ENCODE measurements around the gene MAGEA3.
"Not testable (repeated sequence)": the region's sequence is repeated elsewhere in the genome, so short reads cannot be mapped to it uniquely, and the experiment has no call there.

The MAGEA3 gene

DNA sequence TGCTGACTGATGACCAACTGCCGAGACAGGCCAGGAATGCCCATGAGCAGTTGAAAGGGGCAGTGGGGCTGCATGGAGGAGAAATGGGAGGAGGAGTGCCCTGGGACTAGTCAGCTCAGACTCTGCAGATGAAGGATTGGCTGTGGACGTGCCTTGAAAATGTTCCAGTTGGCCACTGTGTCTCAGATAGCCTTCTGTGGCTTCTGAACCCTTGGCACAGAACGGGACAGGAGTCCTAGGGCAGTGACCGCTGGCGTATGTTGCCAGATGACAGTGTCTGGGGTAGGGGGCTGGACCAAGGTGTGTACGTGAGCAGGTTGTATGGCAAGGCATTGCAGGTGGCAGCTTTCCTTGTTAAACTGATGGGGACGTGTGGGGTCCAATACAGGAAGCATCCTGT lies 7.9 kb downstream of the MAGEA3 start:
- H3K4me1 ChIP-seq (ENCODE audit: control insufficient read depth, insufficient read depth, low read length); H3K4me2 ChIP-seq (ENCODE audit: low read length); H3K9ac ChIP-seq (ENCODE audit: low read depth, low read length); H3K36me3 ChIP-seq (ENCODE audit: insufficient read depth, low read length); H3K27me3 ChIP-seq (ENCODE audit: control insufficient read depth, insufficient read depth, low read length); H3K9me3 ChIP-seq (replicated peaks; ENCODE audit: low read length); H3K4me3 ChIP-seq (ENCODE audit: low read length): not testable (repeated sequence)

GRCh38 chrX:152709173-152709572 lies 10.6 kb downstream of the MAGEA3 start, which contains the start of gene CSAG2:
CSAG2 (minus strand) TSS chrX:152709273; CDS start chrX:152709112, 161 bp downstream.
- H3K9ac ChIP-seq (ENCODE audit: low read depth, low read length); H3K9me3 ChIP-seq (replicated peaks; ENCODE audit: low read length); H3K4me1 ChIP-seq (ENCODE audit: control insufficient read depth, insufficient read depth, low read length); H3K36me3 ChIP-seq (ENCODE audit: insufficient read depth, low read length); H3K4me2 ChIP-seq (ENCODE audit: low read length); H3K4me3 ChIP-seq (ENCODE audit: low read length); H3K27me3 ChIP-seq (ENCODE audit: control insufficient read depth, insufficient read depth, low read length): not testable (repeated sequence)

DNA sequence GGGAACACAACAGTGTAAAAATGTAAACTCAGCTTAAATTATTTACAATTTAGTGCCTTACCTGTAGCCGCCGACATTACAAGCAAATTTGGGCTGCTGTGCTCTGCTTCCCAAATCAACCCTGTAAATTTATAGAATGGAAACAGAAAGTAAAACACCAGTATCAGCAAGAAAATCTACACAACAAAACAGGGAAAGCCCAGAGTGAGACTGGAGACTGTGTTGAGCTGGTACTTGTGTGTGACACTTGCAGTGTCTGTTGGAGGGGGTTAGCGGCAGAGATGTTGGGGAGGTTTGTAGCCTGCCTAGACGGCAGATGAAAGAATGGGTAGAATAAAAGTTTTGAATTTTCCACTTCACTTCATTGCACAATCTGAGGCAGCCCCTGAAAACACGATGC lies 14.6 kb downstream of the MAGEA3 start:
- H3K4me2 ChIP-seq (ENCODE audit: low read length); H3K9me3 ChIP-seq (replicated peaks; ENCODE audit: low read length); H3K4me3 ChIP-seq (ENCODE audit: low read length); H3K9ac ChIP-seq (ENCODE audit: low read depth, low read length); H3K27me3 ChIP-seq (ENCODE audit: control insufficient read depth, insufficient read depth, low read length); H3K4me1 ChIP-seq (ENCODE audit: control insufficient read depth, insufficient read depth, low read length); H3K36me3 ChIP-seq (ENCODE audit: insufficient read depth, low read length): not testable (repeated sequence)

GRCh38 chrX:152713815-152714787 lies 15.5 kb downstream of the MAGEA3 start, which contains the start of gene MAGEA2B:
MAGEA2B (plus strand) TSS chrX:152714628; CDS start chrX:152717107, 2,479 bp downstream.
- H3K9me3 ChIP-seq (replicated peaks; ENCODE audit: low read length); H3K4me1 ChIP-seq (ENCODE audit: control insufficient read depth, insufficient read depth, low read length); H3K4me3 ChIP-seq (ENCODE audit: low read length); H3K4me2 ChIP-seq (ENCODE audit: low read length); H3K27me3 ChIP-seq (ENCODE audit: control insufficient read depth, insufficient read depth, low read length); H3K36me3 ChIP-seq (ENCODE audit: insufficient read depth, low read length); H3K9ac ChIP-seq (ENCODE audit: low read depth, low read length): not testable (repeated sequence)

GRCh38 chrX:152725409-152725808 lies 26.8 kb downstream of the MAGEA3 start:
- H3K27me3 ChIP-seq (ENCODE audit: control insufficient read depth, insufficient read depth, low read length) = no peaks in the 10 kb centered on the region
- H3K9ac ChIP-seq (ENCODE audit: low read depth, low read length) = no peak overlapping the region
- no peaks in the 10 kb centered on the region for H3K36me3 ChIP-seq (ENCODE audit: insufficient read depth, low read length)
- no peaks in the 10 kb centered on the region for H3K4me1 ChIP-seq (ENCODE audit: control insufficient read depth, insufficient read depth, low read length)
- no peak overlapping the region for H3K4me2 ChIP-seq (ENCODE audit: low read length)
- H3K9me3 ChIP-seq (replicated peaks; ENCODE audit: low read length) = no peaks in the 10 kb centered on the region
- no peak overlapping the region for H3K4me3 ChIP-seq (ENCODE audit: low read length)

DNA sequence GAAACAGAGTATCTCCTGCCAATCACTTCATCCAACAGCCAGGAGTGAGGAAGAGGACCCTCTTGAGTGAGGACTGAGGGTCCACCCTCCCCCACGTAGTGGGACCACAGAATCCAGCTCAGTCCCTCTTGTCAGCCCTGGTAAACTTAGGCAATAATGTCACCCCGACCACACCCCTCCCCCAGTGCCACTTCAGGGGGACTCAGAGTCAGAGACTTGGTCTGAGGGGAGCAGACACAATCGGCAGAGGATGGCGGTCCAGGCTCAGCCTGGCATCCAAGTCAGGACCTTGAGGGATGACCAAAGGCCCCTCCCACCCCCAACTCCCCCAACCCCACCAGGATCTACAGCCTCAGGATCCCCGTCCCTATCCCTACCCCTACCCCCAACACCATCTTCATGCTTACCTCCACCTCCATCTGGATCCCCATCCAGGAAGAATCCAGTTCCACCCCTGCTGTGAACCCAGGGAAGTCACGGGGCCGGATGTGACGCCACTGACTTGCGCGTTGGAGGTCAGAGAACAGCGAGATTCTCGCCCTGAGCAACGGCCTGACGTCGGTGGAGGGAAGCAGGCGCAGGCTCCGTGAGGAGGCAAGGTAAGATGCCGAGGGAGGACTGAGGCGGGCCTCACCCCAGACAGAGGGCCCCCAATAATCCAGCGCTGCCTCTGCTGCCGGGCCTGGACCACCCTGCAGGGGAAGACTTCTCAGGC lies 34.8 kb downstream of the MAGEA3 start, which contains the start of the genes CSAG1 and MAGEA12:
TSS of gene CSAG1 (minus strand) at position 461 of the 715 bp plus-strand sequence. CDS start 1,261 bp downstream, outside the sequence.
TSS of gene MAGEA12 (plus strand) at position 497 of the 715 bp plus-strand sequence. CDS start 2,405 bp downstream, outside the sequence.
- Histone ChIP-seq H3K27me3 (ENCODE audit: control insufficient read depth, insufficient read depth, low read length) (no peaks in the 10 kb centered on the region), H3K36me3 (ENCODE audit: insufficient read depth, low read length) (no peaks in the 10 kb centered on the region), H3K9ac (ENCODE audit: low read depth, low read length) (no peak within 1 kb of the TSS), H3K9me3 (replicated peaks; ENCODE audit: low read length) (no peaks in the 10 kb centered on the region), H3K4me1 (ENCODE audit: control insufficient read depth, insufficient read depth, low read length) (no peaks in the 10 kb centered on the region), H3K4me2 (ENCODE audit: low read length) (no peak within 1 kb of the TSS), H3K4me3 (ENCODE audit: low read length) (no peak within 1 kb of the TSS)

DNA sequence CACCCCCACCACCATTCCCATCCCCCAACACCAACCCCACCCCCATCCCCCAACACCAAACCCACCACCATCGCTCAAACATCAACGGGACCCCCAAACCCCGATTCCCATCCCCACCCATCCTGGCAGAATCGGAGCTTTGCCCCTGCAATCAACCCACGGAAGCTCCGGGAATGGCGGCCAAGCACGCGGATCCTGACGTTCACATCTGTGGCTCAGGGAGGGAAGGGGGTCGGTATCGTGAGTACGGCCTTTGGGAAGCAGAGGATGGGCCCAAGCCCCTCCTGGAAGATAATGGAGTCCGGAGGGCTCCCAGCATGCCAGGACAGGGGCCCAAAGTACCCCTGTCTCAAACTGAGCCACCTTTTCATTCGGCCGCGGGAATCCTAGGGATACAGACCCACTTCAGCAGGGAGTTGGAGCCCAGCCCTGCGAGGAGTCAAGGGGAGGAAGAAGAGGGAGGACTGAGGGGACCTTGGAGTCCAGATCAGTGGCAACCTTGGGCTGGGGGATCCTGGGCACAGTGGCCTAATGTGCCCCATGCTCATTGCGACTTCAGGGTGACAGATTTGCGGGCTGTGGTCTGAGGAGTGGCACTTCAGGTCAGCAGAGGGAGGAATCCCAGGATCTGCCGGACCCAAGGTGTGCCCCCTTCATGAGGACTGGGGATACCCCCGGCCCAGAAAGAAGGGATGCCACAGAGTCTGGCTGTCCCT lies 35.7 kb downstream of the MAGEA3 start:
- H3K4me1 ChIP-seq (ENCODE audit: control insufficient read depth, insufficient read depth, low read length); H3K4me3 ChIP-seq (ENCODE audit: low read length); H3K36me3 ChIP-seq (ENCODE audit: insufficient read depth, low read length); H3K27me3 ChIP-seq (ENCODE audit: control insufficient read depth, insufficient read depth, low read length); H3K9ac ChIP-seq (ENCODE audit: low read depth, low read length); H3K9me3 ChIP-seq (replicated peaks; ENCODE audit: low read length); H3K4me2 ChIP-seq (ENCODE audit: low read length): not testable (repeated sequence)

DNA sequence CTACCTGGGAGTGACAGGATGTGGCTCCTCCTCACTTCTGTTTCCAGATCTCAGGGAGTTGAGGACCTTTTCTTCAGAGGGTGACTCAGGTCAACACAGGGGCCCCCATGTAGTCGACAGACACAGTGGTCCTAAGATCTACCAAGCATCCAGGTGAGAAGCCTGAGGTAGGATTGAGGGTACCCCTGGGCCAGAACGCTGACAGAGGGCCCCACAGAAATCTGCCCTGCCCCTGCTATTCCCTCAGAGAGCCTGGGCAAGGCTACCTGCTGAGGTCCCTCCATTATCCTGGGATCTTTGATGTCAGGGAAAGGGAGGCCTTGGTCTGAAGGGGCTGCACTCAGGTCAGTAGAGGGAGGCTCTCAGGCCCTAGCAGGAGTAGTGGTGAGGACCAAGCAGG lies 36.5 kb downstream of the MAGEA3 start:
- Histone ChIP-seq H3K27me3 (ENCODE audit: control insufficient read depth, insufficient read depth, low read length) (no peaks in the 10 kb centered on the region), H3K4me1 (ENCODE audit: control insufficient read depth, insufficient read depth, low read length) (no peaks in the 10 kb centered on the region), H3K4me2 (ENCODE audit: low read length) (no peak overlapping the region), H3K9me3 (replicated peaks; ENCODE audit: low read length) (no peaks in the 10 kb centered on the region), H3K4me3 (ENCODE audit: low read length) (no peak overlapping the region), H3K36me3 (ENCODE audit: insufficient read depth, low read length) (no peaks in the 10 kb centered on the region), H3K9ac (ENCODE audit: low read depth, low read length) (no peak overlapping the region)

- H3K9ac ChIP-seq (ENCODE audit: low read depth, low read length) = no peak overlapping the region
- H3K4me2 ChIP-seq (ENCODE audit: low read length) = no peak overlapping the region
- H3K36me3 ChIP-seq (ENCODE audit: insufficient read depth, low read length) = no peaks in the 10 kb centered on the region
- no peak overlapping the region for H3K4me3 ChIP-seq (ENCODE audit: low read length)
- H3K27me3 ChIP-seq (ENCODE audit: control insufficient read depth, insufficient read depth, low read length) = no peaks in the 10 kb centered on the region
- H3K4me1 ChIP-seq (ENCODE audit: control insufficient read depth, insufficient read depth, low read length) = no peaks in the 10 kb centered on the region
- H3K9me3 ChIP-seq (replicated peaks; ENCODE audit: low read length) = no peaks in the 10 kb centered on the region
Measured at GRCh38 chrX:152735860-152736511, 37.4 kb downstream of the MAGEA3 start.

DNA sequence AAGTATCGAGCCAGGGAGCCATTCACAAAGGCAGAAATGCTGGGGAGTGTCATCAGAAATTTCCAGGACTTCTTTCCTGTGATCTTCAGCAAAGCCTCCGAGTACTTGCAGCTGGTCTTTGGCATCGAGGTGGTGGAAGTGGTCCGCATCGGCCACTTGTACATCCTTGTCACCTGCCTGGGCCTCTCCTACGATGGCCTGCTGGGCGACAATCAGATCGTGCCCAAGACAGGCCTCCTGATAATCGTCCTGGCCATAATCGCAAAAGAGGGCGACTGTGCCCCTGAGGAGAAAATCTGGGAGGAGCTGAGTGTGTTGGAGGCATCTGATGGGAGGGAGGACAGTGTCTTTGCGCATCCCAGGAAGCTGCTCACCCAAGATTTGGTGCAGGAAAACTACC lies 37.9 kb downstream of the MAGEA3 start:
- H3K4me2 ChIP-seq (ENCODE audit: low read length); H3K4me1 ChIP-seq (ENCODE audit: control insufficient read depth, insufficient read depth, low read length); H3K36me3 ChIP-seq (ENCODE audit: insufficient read depth, low read length); H3K9me3 ChIP-seq (replicated peaks; ENCODE audit: low read length); H3K4me3 ChIP-seq (ENCODE audit: low read length); H3K9ac ChIP-seq (ENCODE audit: low read depth, low read length); H3K27me3 ChIP-seq (ENCODE audit: control insufficient read depth, insufficient read depth, low read length): not testable (repeated sequence)

DNA sequence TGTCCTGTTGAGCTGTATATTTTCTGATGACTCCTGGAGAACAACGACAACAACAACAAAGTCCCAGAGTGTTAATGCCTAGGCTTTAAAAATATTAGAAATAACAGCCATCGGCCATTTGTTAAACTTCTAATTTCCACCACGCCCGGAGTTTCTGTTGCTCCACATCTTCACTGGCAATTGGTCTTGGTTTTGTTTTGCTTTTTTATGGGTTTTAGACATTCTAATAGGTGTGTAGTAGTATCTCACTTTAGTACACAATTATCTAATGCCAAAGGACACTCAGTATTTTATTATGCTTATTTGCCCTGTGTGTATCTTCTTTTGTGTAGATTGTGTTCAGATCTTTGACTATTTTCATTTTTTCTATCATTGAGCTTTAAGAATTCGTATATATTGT lies 40.0 kb downstream of the MAGEA3 start:
- Histone ChIP-seq H3K36me3 (ENCODE audit: insufficient read depth, low read length) (no peaks in the 10 kb centered on the region), H3K9ac (ENCODE audit: low read depth, low read length) (no peak overlapping the region), H3K9me3 (replicated peaks; ENCODE audit: low read length) (no peaks in the 10 kb centered on the region), H3K27me3 (ENCODE audit: control insufficient read depth, insufficient read depth, low read length) (no peaks in the 10 kb centered on the region), H3K4me3 (ENCODE audit: low read length) (no peak overlapping the region), H3K4me1 (ENCODE audit: control insufficient read depth, insufficient read depth, low read length) (no peaks in the 10 kb centered on the region), H3K4me2 (ENCODE audit: low read length) (no peak overlapping the region)

Data from skeletal muscle satellite cell (primary cell).